CD8-positive, alpha-beta memory T cell (primary cell): ENCODE data around the gene BICDL1. TPM values are rescaled to one million over a fixed set of nuclear protein-coding genes. Genes with fewer than 3 reads are reported as not detected.
A peak's percentile ranks its signal among the peaks of the same experiment; 100 is the strongest.

Experiments
- CTCF ChIA-PET: fragments of 350-600 bp; sonication (Branson Sonifier 250); formaldehyde crosslinking; loops from one replicate; lab custom pipeline; 2021; ENCODE audit warnings: antibody characterized with exemption; lab: Charles Lee
- POLR2A ChIA-PET: fragments of 350-600 bp; sonication (Branson Sonifier 250); formaldehyde crosslinking; loops from one replicate; lab custom pipeline; 2021; ENCODE audit warnings: antibody characterized with exemption; lab: Charles Lee
- DNase-seq, 5 donors: peaks; one replicate each; pipeline versions ENCODE4 v3.0.0 to v3.0.0-alpha.2; 2020 to 2022; ENCODE audit warnings: mixed read lengths in 1 of 5
- H3K27ac ChIP-seq: one replicate; pipeline ENCODE4 v1.7.0; 2013; ENCODE audit warnings: low read depth, mild to moderate bottlenecking, low read length, moderate library complexity
- H3K27me3 ChIP-seq: 2 replicates; pipeline ENCODE4 v1.7.0; 2013; ENCODE audit warnings: low read length, mild to moderate bottlenecking; ENCODE audit not compliant: insufficient read depth, poor library complexity, severe bottlenecking
- H3K36me3 ChIP-seq: 2 replicates; pipeline ENCODE4 v1.7.0; 2013; ENCODE audit warnings: mild to moderate bottlenecking, low read length, moderate library complexity; ENCODE audit not compliant: insufficient read depth
- H3K4me1 ChIP-seq: 2 replicates; pipeline ENCODE4 v1.7.0; 2013; ENCODE audit warnings: mild to moderate bottlenecking, low read length, moderate library complexity; ENCODE audit not compliant: insufficient read depth
- H3K4me3 ChIP-seq: 2 replicates; pipeline ENCODE4 v1.7.0; 2013; ENCODE audit warnings: mild to moderate bottlenecking, low read length
- H3K9me3 ChIP-seq: 2 replicates; pipeline ENCODE4 v1.7.0; 2013; ENCODE audit warnings: mild to moderate bottlenecking, low read length
- H3K27ac Mint-ChIP-seq, 8 donors: one replicate each; pipeline ENCODE4 v1.8.0; 2020 to 2021; ENCODE audit warnings: mixed read lengths in 8 of 8, mild to moderate bottlenecking in 6 of 8, inconsistent platforms in 3 of 8, moderate library complexity in 3 of 8
- H3K27me3 Mint-ChIP-seq, 2 donors: one replicate each; pipeline ENCODE4 v1.8.0; 2020 to 2021; ENCODE audit warnings: mixed read lengths in 2 of 2, mild to moderate bottlenecking in 1 of 2, moderate library complexity in 1 of 2
- H3K36me3 Mint-ChIP-seq, 3 donors: one replicate each; pipeline ENCODE4 v1.8.0; 2020 to 2021; ENCODE audit warnings: mixed read lengths in 3 of 3, inconsistent platforms in 1 of 3, mild to moderate bottlenecking in 1 of 3
- H3K4me1 Mint-ChIP-seq, 3 donors: one replicate each; pipeline ENCODE4 v1.8.0; 2020 to 2021; ENCODE audit warnings: mixed read lengths in 3 of 3, inconsistent platforms in 1 of 3, mild to moderate bottlenecking in 1 of 3
- H3K4me3 Mint-ChIP-seq, 7 donors: one replicate each; pipeline ENCODE4 v1.8.0; 2020 to 2021; ENCODE audit warnings: mixed read lengths in 7 of 7, mild to moderate bottlenecking in 6 of 7, moderate library complexity in 4 of 7, inconsistent platforms in 2 of 7
- H3K9me3 Mint-ChIP-seq, 5 donors: one replicate each; pipeline ENCODE4 v1.8.0; 2020 to 2022; ENCODE audit warnings: mixed read lengths in 5 of 5, mild to moderate bottlenecking in 3 of 5, moderate library complexity in 2 of 5, inconsistent platforms in 1 of 5
- polyA plus RNA-seq: library from polyadenylated mRNA; unstranded; fragments of 300-500 nt; fragmentation: Illumina TruSeq; gene quantifications from one replicate; pipeline ENCODE4 v1.2.3, GENCODE V29; 2021
- total RNA-seq, 2 experiments: library from RNA; stranded (reverse); gene quantifications; one replicate each; pipeline ENCODE4 v1.2.3, GENCODE V29; 2021

The BICDL1 gene
- total and polyA plus RNA-seq, 3 experiments from 2014 or later = 7.4 to 109 (median 106) TPM

- H3K27ac Mint-ChIP-seq = peak overlapping the region in 2 of 8 donors; percentile 11 to 38
- Histone ChIP-seq H3K9me3 (no peaks in the 10 kb centered on the region), H3K27me3 (no peaks in the 10 kb centered on the region), H3K36me3 (peaks cover 38% of the 10 kb centered on the region), H3K4me1 (peaks cover 14% of the 10 kb centered on the region), H3K4me3 (no peak overlapping the region), H3K27ac (no peak overlapping the region)
- H3K36me3 Mint-ChIP-seq = peaks cover 0 to 87% (median 10%) of the 10 kb centered on the region in 3 donors
- no peak overlapping the region for H3K4me3 Mint-ChIP-seq
- H3K27me3 Mint-ChIP-seq = no peaks in the 10 kb centered on the region
- H3K4me1 Mint-ChIP-seq = peaks cover 35 to 57% (median 49%) of the 10 kb centered on the region in 3 donors
- no peaks in the 10 kb centered on the region for H3K9me3 Mint-ChIP-seq
- CTCF ChIA-PET = interaction anchor here (1.4 kb wide), 1 partner anchor 16 kb away, joined by 4 read pairs; no protein-coding TSS in a partner anchor
- DNase-seq = no peak
- POLR2A ChIA-PET = no interaction called here
These were observed 114.0 kb downstream of the BICDL1 start for GRCh38 chr12:120103044-120103338.

GRCh38 chr12:120103371-120103770 is 114.3 kb downstream of the BICDL1 start:
- peaks cover 0 to 87% (median 10%) of the 10 kb centered on the region in 3 donors for H3K36me3 Mint-ChIP-seq

GRCh38 chr12:120106151-120106550 is 117.1 kb downstream of the BICDL1 start:
- no peaks in the 10 kb centered on the region for H3K9me3 ChIP-seq
- H3K9me3 Mint-ChIP-seq = no peaks in the 10 kb centered on the region
- no peaks in the 10 kb centered on the region for H3K27me3 ChIP-seq
- no peaks in the 10 kb centered on the region for H3K27me3 Mint-ChIP-seq
- peaks cover 53 to 69% (median 67%) of the 10 kb centered on the region in 3 donors for H3K4me1 Mint-ChIP-seq
- no peak overlapping the region for H3K4me3 ChIP-seq
- no peak overlapping the region for H3K27ac ChIP-seq
- DNase-seq = no peak
- no peak overlapping the region for H3K4me3 Mint-ChIP-seq
- ChIA-PET CTCF (no interaction called here), POLR2A (no interaction called here)
- peaks cover 0 to 69% (median 10%) of the 10 kb centered on the region in 3 donors for H3K36me3 Mint-ChIP-seq
- H3K27ac Mint-ChIP-seq = peak overlapping the region in 1 of 8 donors; percentile 76
- H3K4me1 ChIP-seq = peaks cover 40% of the 10 kb centered on the region
- H3K36me3 ChIP-seq = peaks cover 32% of the 10 kb centered on the region

More at GRCh38 chr12:120103371-120103770, 114.3 kb downstream of the BICDL1 start:
- POLR2A ChIA-PET = no interaction called here
- no peak overlapping the region for H3K27ac ChIP-seq
- peaks cover 37% of the 10 kb centered on the region for H3K36me3 ChIP-seq
- H3K9me3 Mint-ChIP-seq = no peaks in the 10 kb centered on the region
- H3K27ac Mint-ChIP-seq = peak overlapping the region in 3 of 8 donors; percentile 11 to 38 (median 11)
- no peak overlapping the region for H3K4me3 Mint-ChIP-seq
- no peak overlapping the region for H3K4me3 ChIP-seq
- CTCF ChIA-PET = interaction anchor here (1.9 kb wide), 1 partner anchor 15 kb away, joined by 4 read pairs; no protein-coding TSS in a partner anchor
- DNase-seq = no peak
- H3K27me3 ChIP-seq = no peaks in the 10 kb centered on the region
- no peaks in the 10 kb centered on the region for H3K27me3 Mint-ChIP-seq
- H3K4me1 Mint-ChIP-seq = peaks cover 38 to 61% (median 53%) of the 10 kb centered on the region in 3 donors
- H3K9me3 ChIP-seq = no peaks in the 10 kb centered on the region
- H3K4me1 ChIP-seq = peaks cover 18% of the 10 kb centered on the region

- Histone ChIP-seq H3K4me1 (peaks cover 46% of the 10 kb centered on the region), H3K27ac (peak overlapping the region; percentile 44), H3K36me3 (peaks cover 15% of the 10 kb centered on the region), H3K27me3 (no peaks in the 10 kb centered on the region), H3K9me3 (no peaks in the 10 kb centered on the region), H3K4me3 (peak overlapping the region; percentile 52)
- Mint-ChIP-seq H3K4me1 (peaks cover 59 to 84% (median 75%) of the 10 kb centered on the region in 3 donors), H3K9me3 (no peaks in the 10 kb centered on the region), H3K4me3 (peak overlapping the region in 6 of 7 donors; percentile 14 to 92 (median 82)), H3K27ac (peak overlapping the region in 5 of 8 donors; percentile 45 to 89 (median 77)), H3K36me3 (peaks cover 0 to 54% (median 7%) of the 10 kb centered on the region in 3 donors), H3K27me3 (peaks cover 0 to 2% of the 10 kb centered on the region in 2 donors)
- ChIA-PET POLR2A (interaction anchor here (1.2 to 1.6 kb wide), 2 partner anchors 18 to 92 kb away, joined by 4 to 6 read pairs; no protein-coding TSS in a partner anchor), CTCF (interaction anchor here (1.0 to 2.0 kb wide), 3 partner anchors 9 to 120 kb away, joined by 3 to 5 read pairs (median 3); partner anchors contain the start of gene BICDL1)
- no peak for DNase-seq
These were observed 120.7 kb downstream of the BICDL1 start for GRCh38 chr12:120109570-120110267.

- H3K4me3 ChIP-seq = peak overlapping the region; percentile 52
- peak; percentile 22 to 64 (median 53) for DNase-seq
- H3K9me3 ChIP-seq = no peaks in the 10 kb centered on the region
- ChIA-PET POLR2A (interaction anchor here (0.8 to 2.6 kb wide), 5 partner anchors 10 to 122 kb away, joined by 3 to 8 read pairs (median 5); partner anchors contain the start of gene BICDL1), CTCF (interaction anchor here (0.7 to 2.0 kb wide), 5 partner anchors 11 to 155 kb away, joined by 3 to 5 read pairs (median 3); partner anchors contain the start of genes BICDL1, PXN and RPLP0)
- H3K4me3 Mint-ChIP-seq = peak overlapping the region; percentile 15 to 92 (median 80)
- H3K4me1 Mint-ChIP-seq = peaks cover 63 to 87% (median 79%) of the 10 kb centered on the region in 3 donors
- H3K36me3 ChIP-seq = peaks cover 10% of the 10 kb centered on the region
- H3K9me3 Mint-ChIP-seq = no peaks in the 10 kb centered on the region
- peak overlapping the region; percentile 44 for H3K27ac ChIP-seq
- peaks cover 0 to 57% (median 9%) of the 10 kb centered on the region in 3 donors for H3K36me3 Mint-ChIP-seq
- H3K27ac Mint-ChIP-seq = peak overlapping the region; percentile 74 to 94 (median 87)
- H3K27me3 ChIP-seq = no peaks in the 10 kb centered on the region
- peaks cover 57% of the 10 kb centered on the region for H3K4me1 ChIP-seq
- peaks cover 0 to 2% of the 10 kb centered on the region in 2 donors for H3K27me3 Mint-ChIP-seq
These were observed 121.8 kb downstream of the BICDL1 start for GRCh38 chr12:120110550-120111501.

GRCh38 chr12:120115066-120115465 is 126.0 kb downstream of the BICDL1 start:
- Histone ChIP-seq H3K9me3 (no peaks in the 10 kb centered on the region), H3K4me3 (peak overlapping the region; percentile 69), H3K27me3 (no peaks in the 10 kb centered on the region), H3K27ac (peak overlapping the region; percentile 59), H3K4me1 (peaks cover 66% of the 10 kb centered on the region), H3K36me3 (no peaks in the 10 kb centered on the region)
- peaks cover 0 to 37% (median 7%) of the 10 kb centered on the region in 3 donors for H3K36me3 Mint-ChIP-seq
- peaks cover 0 to 2% of the 10 kb centered on the region in 2 donors for H3K27me3 Mint-ChIP-seq
- H3K9me3 Mint-ChIP-seq = no peaks in the 10 kb centered on the region
- H3K27ac Mint-ChIP-seq = peak overlapping the region; percentile 77 to 98 (median 94)
- peaks cover 61 to 87% (median 86%) of the 10 kb centered on the region in 3 donors for H3K4me1 Mint-ChIP-seq
- no peak for DNase-seq
- CTCF ChIA-PET = interaction anchor here (1.0 to 3.8 kb wide), 5 partner anchors 10 to 147 kb away, joined by 3 to 24 read pairs (median 3); partner anchors contain the start of gene BICDL1
- POLR2A ChIA-PET = interaction anchor here (0.6 kb wide), 1 partner anchor 169 kb away, joined by 7 read pairs; no protein-coding TSS in a partner anchor
- peak overlapping the region; percentile 92 to 97 (median 96) for H3K4me3 Mint-ChIP-seq
